ENCODE data around the gene IFT57.
"Not testable (repeated sequence)": the region's sequence is repeated elsewhere in the genome, so short reads cannot be mapped to it uniquely, and the experiment has no call there.

Gene IFT57

GRCh38 chr3:108221911-108222852, at the start of gene IFT57:
Gene IFT57 (minus strand): TSS chr3:108222424. CDS start chr3:108222322, 102 bp downstream.
- peak; percentile 98 for DNase-seq

- DNase-seq, result no peak
Measured at GRCh38 chr3:108271626-108272025, 49.4 kb upstream of the IFT57 start.

GRCh38 chr3:108268235-108268634, 46.0 kb upstream of the IFT57 start:
- not testable (repeated sequence) for DNase-seq

- DNase-seq, result not testable (repeated sequence)
Measured at GRCh38 chr3:108264534-108265298, 42.5 kb upstream of the IFT57 start.

GRCh38 chr3:108255131-108255530, 32.9 kb upstream of the IFT57 start:
- DNase-seq, result no peak

GRCh38 chr3:108251844-108252243, 29.6 kb upstream of the IFT57 start:
- no peak for DNase-seq

GRCh38 chr3:108251265-108251664, 29.0 kb upstream of the IFT57 start:
- no peak for DNase-seq

GRCh38 chr3:108250626-108251025, 28.4 kb upstream of the IFT57 start:
- no peak for DNase-seq

- DNase-seq, result no peak
Measured at GRCh38 chr3:108243243-108243642, 21.0 kb upstream of the IFT57 start.

GRCh38 chr3:108242776-108243175, 20.6 kb upstream of the IFT57 start:
- DNase-seq, result no peak

- no peak for DNase-seq
Measured at GRCh38 chr3:108241721-108242120, 19.5 kb upstream of the IFT57 start.

- DNase-seq, result no peak
Measured at GRCh38 chr3:108241146-108241545, 18.9 kb upstream of the IFT57 start.

- no peak for DNase-seq
Measured at GRCh38 chr3:108239082-108239481, 16.9 kb upstream of the IFT57 start.

- DNase-seq, result no peak
Measured at GRCh38 chr3:108235290-108235689, 13.1 kb upstream of the IFT57 start.

GRCh38 chr3:108234387-108234957, 12.2 kb upstream of the IFT57 start:
- DNase-seq, result no peak

- no peak for DNase-seq
Measured at GRCh38 chr3:108228286-108228685, 6.1 kb upstream of the IFT57 start.

- DNase-seq, result no peak
Measured at GRCh38 chr3:108227131-108227530, 4.9 kb upstream of the IFT57 start.

- DNase-seq, result no peak
Measured at GRCh38 chr3:108225221-108225620, 3.0 kb upstream of the IFT57 start.

GRCh38 chr3:108223928-108224327, 1.7 kb upstream of the IFT57 start:
- DNase-seq, result peak; percentile 53

- no peak for DNase-seq
Measured at GRCh38 chr3:108222853-108223565, 785 bp upstream of the IFT57 start.

GRCh38 chr3:108221393-108221792, 831 bp downstream of the IFT57 start:
- peak; percentile 13 for DNase-seq

- DNase-seq, result no peak
Measured at GRCh38 chr3:108219336-108219735, 2.9 kb downstream of the IFT57 start.

- no peak for DNase-seq
Measured at GRCh38 chr3:108218811-108219210, 3.4 kb downstream of the IFT57 start.

All from CD4-positive, alpha-beta T cell treated with Interleukin-17A for 1 hour (primary cell).